HG03095 (cell line): ENCODE data around the gene OR9Q1.
"Not testable (repeated sequence)": the region's sequence is repeated elsewhere in the genome, so short reads cannot be mapped to it uniquely, and the experiment has no call there.

ENCODE experiments used
- ATAC-seq: cut with Tn5 transposase; IDR thresholded peaks from one replicate; pipeline ENCODE4 v1.9.1; 2021; ENCODE audit warnings: moderate library complexity; ENCODE audit not compliant: unreplicated experiment

OR9Q1 gene

GRCh38 chr11:58127350-58127749, 103.7 kb downstream of the OR9Q1 start:
- ATAC-seq, result no peak

- no peak for ATAC-seq
Measured at GRCh38 chr11:58133309-58134076, 109.8 kb downstream of the OR9Q1 start.

GRCh38 chr11:58134151-58134550, 110.5 kb downstream of the OR9Q1 start:
- ATAC-seq, result no peak

- no peak for ATAC-seq
Measured at GRCh38 chr11:58135171-58135570, 111.5 kb downstream of the OR9Q1 start.

GRCh38 chr11:58142761-58143160, 119.1 kb downstream of the OR9Q1 start:
- no peak for ATAC-seq

- ATAC-seq, result no peak
Measured at GRCh38 chr11:58152781-58153180, 129.1 kb downstream of the OR9Q1 start.

- no peak for ATAC-seq
Measured at GRCh38 chr11:58164389-58164788, 140.7 kb downstream of the OR9Q1 start.

- ATAC-seq, result no peak
Measured at GRCh38 chr11:58164990-58165389, 141.3 kb downstream of the OR9Q1 start.

- ATAC-seq, result no peak
Measured at GRCh38 chr11:58165504-58166106, 141.9 kb downstream of the OR9Q1 start.

GRCh38 chr11:58177409-58178054, 153.9 kb downstream of the OR9Q1 start:
- no peak for ATAC-seq

- no peak for ATAC-seq
Measured at GRCh38 chr11:58178444-58178843, 154.8 kb downstream of the OR9Q1 start.

GRCh38 chr11:58179648-58180047, 156.0 kb downstream of the OR9Q1 start:
- no peak for ATAC-seq

GRCh38 chr11:58186938-58187337, 163.3 kb downstream of the OR9Q1 start:
- no peak for ATAC-seq

- ATAC-seq, result no peak
Measured at GRCh38 chr11:58188770-58189169, 165.1 kb downstream of the OR9Q1 start, which contains the start of gene OR9Q2. Gene OR9Q2 (plus strand): TSS chr11:58189070. CDS start chr11:58190491, 1,421 bp downstream.

GRCh38 chr11:58192229-58192628, 168.5 kb downstream of the OR9Q1 start:
- ATAC-seq, result no peak

- ATAC-seq, result no peak
Measured at GRCh38 chr11:58193391-58193790, 169.7 kb downstream of the OR9Q1 start.

- no peak for ATAC-seq
Measured at GRCh38 chr11:58195939-58196338, 172.3 kb downstream of the OR9Q1 start.

GRCh38 chr11:58199271-58199670, 175.6 kb downstream of the OR9Q1 start:
- ATAC-seq, result no peak

- no peak for ATAC-seq
Measured at GRCh38 chr11:58204042-58204441, 180.4 kb downstream of the OR9Q1 start, which contains the start of gene OR1S2. Gene OR1S2 (minus strand): TSS chr11:58204142. CDS start chr11:58204142, 0 bp downstream.

GRCh38 chr11:58212420-58212819, 188.7 kb downstream of the OR9Q1 start, which contains the start of gene OR1S1:
Gene OR1S1 (plus strand): TSS chr11:58212720.
- not testable (repeated sequence) for ATAC-seq

- no peak for ATAC-seq
Measured at GRCh38 chr11:58216476-58216875, 192.8 kb downstream of the OR9Q1 start.

- ATAC-seq, result no peak
Measured at GRCh38 chr11:58222721-58223120, 199.0 kb downstream of the OR9Q1 start.
